Esophagus (tissue), 2 donors: ENCODE measurements around the gene FNDC8. TPM values are rescaled to one million over a fixed set of nuclear protein-coding genes. Genes with fewer than 3 reads are reported as not detected.
A peak's percentile ranks its signal among the peaks of the same experiment; 100 is the strongest.
"Not testable (repeated sequence)": the region's sequence is repeated elsewhere in the genome, so short reads cannot be mapped to it uniquely, and the experiment has no call there.

Source experiments
- H3K27ac ChIP-seq, 2 donors: one replicate each; pipeline ENCODE4 v1.5.1; 2013; ENCODE audit warnings: low read depth in 2 of 2, mild to moderate bottlenecking in 2 of 2, inconsistent platforms in 1 of 2, low read length in 1 of 2, moderate library complexity in 1 of 2
- H3K27me3 ChIP-seq, 2 donors: one replicate each; pipeline ENCODE4 v1.6.1; 2013; ENCODE audit warnings: low read length in 2 of 2, control low read depth in 1 of 2, mild to moderate bottlenecking in 1 of 2; ENCODE audit not compliant: insufficient read depth in 2 of 2, control insufficient read depth in 1 of 2
- H3K36me3 ChIP-seq, 2 donors: one replicate each; pipeline ENCODE4 v1.6.1; 2013; ENCODE audit warnings: low read length in 1 of 2; ENCODE audit not compliant: control insufficient read depth in 2 of 2, insufficient read depth in 2 of 2
- H3K4me1 ChIP-seq, 2 donors: one replicate each; pipeline ENCODE4 v1.6.1; 2013; ENCODE audit warnings: low read length in 1 of 2; ENCODE audit not compliant: control insufficient read depth in 2 of 2, insufficient read depth in 2 of 2
- H3K4me3 ChIP-seq, 2 donors: one replicate each; pipeline ENCODE4 v1.5.1; 2013; ENCODE audit warnings: low read length in 2 of 2, mild to moderate bottlenecking in 2 of 2, low read depth in 1 of 2, moderate library complexity in 1 of 2
- H3K9me3 ChIP-seq, 2 donors: one replicate each; pipeline ENCODE4 v1.6.1; 2013; ENCODE audit warnings: mild to moderate bottlenecking in 2 of 2, low read depth in 1 of 2, low read length in 1 of 2, moderate library complexity in 1 of 2; ENCODE audit not compliant: control insufficient read depth in 2 of 2, insufficient read depth in 1 of 2
- WGBS, 2 donors: extraction: QIAGEN DNeasy Blood & Tissue Kit; methylation state at CpG; one replicate each; pipeline ENCODE4 v1.1.7; 2013; 5-methylcytosine and 5-hydroxymethylcytosine counted together
- polyA plus RNA-seq, 2 donors: library from polyadenylated mRNA; stranded (reverse); fragments of 200-250 nt; gene quantifications; one replicate each; pipeline ENCODE4 v1.2.3, GENCODE V29; 2013
- donor health status: healthy with polysubstance abuse.
- donor health status: Bipolar disorder and iron deficiency.

FNDC8 gene
- polyA plus RNA-seq, 2 donors: 0.02 to 0.10 TPM

GRCh38 chr17:35090707-35091106, 30.7 kb upstream of the FNDC8 start:
- H3K27ac ChIP-seq, H3K9me3 ChIP-seq, H3K27me3 ChIP-seq, H3K4me3 ChIP-seq, H3K36me3 ChIP-seq, H3K4me1 ChIP-seq: not testable (repeated sequence)
- 87 to 88% methylated on average over 11 of the region's 11 CpGs for WGBS, 2 donors

- Histone ChIP-seq H3K27me3 (no peaks in the 10 kb centered on the region), H3K27ac (peak overlapping the region; percentile 48 to 77), H3K4me3 (no peak overlapping the region), H3K9me3 (no peaks in the 10 kb centered on the region), H3K4me1 (peaks cover 0 to under 1% of the 10 kb centered on the region in 2 donors), H3K36me3 (no peaks in the 10 kb centered on the region)
- 53 to 65% methylated on average over 2 of the region's 2 CpGs for WGBS, 2 donors
Observed at GRCh38 chr17:35094902-35095301, 26.5 kb upstream of the FNDC8 start.

- Histone ChIP-seq H3K27ac (no peak overlapping the region), H3K36me3 (no peaks in the 10 kb centered on the region), H3K9me3 (no peaks in the 10 kb centered on the region), H3K4me3 (no peak overlapping the region), H3K4me1 (no peaks in the 10 kb centered on the region), H3K27me3 (no peaks in the 10 kb centered on the region)
- 97 to 100% methylated on average over 1 of the region's 1 CpG for WGBS, 2 donors
Observed at GRCh38 chr17:35095741-35096140, 25.7 kb upstream of the FNDC8 start.

- 88% methylated on average over 2 of the region's 2 CpGs for WGBS, 2 donors
- Histone ChIP-seq H3K27me3 (no peaks in the 10 kb centered on the region), H3K9me3 (no peaks in the 10 kb centered on the region), H3K4me3 (no peak overlapping the region), H3K4me1 (no peaks in the 10 kb centered on the region), H3K36me3 (no peaks in the 10 kb centered on the region), H3K27ac (no peak overlapping the region)
Observed at GRCh38 chr17:35097776-35098175, 23.6 kb upstream of the FNDC8 start.

- H3K4me3 ChIP-seq: no peak overlapping the region
- H3K27ac ChIP-seq: no peak overlapping the region
- 90 to 92% methylated on average over 3 of the region's 3 CpGs for WGBS, 2 donors
- no peaks in the 10 kb centered on the region for H3K27me3 ChIP-seq
- no peaks in the 10 kb centered on the region for H3K9me3 ChIP-seq
- H3K36me3 ChIP-seq: peaks cover 3 to 5% of the 10 kb centered on the region in 2 donors
- H3K4me1 ChIP-seq: no peaks in the 10 kb centered on the region
Observed at GRCh38 chr17:35099908-35100307, 21.5 kb upstream of the FNDC8 start.

GRCh38 chr17:35101036-35101435, 20.4 kb upstream of the FNDC8 start:
- Histone ChIP-seq H3K36me3 (peaks cover 5% of the 10 kb centered on the region in 2 donors), H3K4me3 (no peak overlapping the region), H3K4me1 (no peaks in the 10 kb centered on the region), H3K9me3 (no peaks in the 10 kb centered on the region), H3K27ac (no peak overlapping the region), H3K27me3 (no peaks in the 10 kb centered on the region)
- WGBS, 2 donors: 95 to 96% methylated on average over 14 of the region's 14 CpGs

GRCh38 chr17:35101725-35102124, 19.7 kb upstream of the FNDC8 start:
- Histone ChIP-seq H3K9me3 (no peaks in the 10 kb centered on the region), H3K27ac (no peak overlapping the region), H3K4me1 (no peaks in the 10 kb centered on the region), H3K27me3 (no peaks in the 10 kb centered on the region), H3K4me3 (no peak overlapping the region), H3K36me3 (peaks cover 5 to 9% of the 10 kb centered on the region in 2 donors)
- 90% methylated on average over 2 of the region's 2 CpGs for WGBS, 2 donors

GRCh38 chr17:35103271-35103670, 18.1 kb upstream of the FNDC8 start:
- Histone ChIP-seq H3K36me3 (peaks cover 5 to 9% of the 10 kb centered on the region in 2 donors), H3K4me1 (no peaks in the 10 kb centered on the region), H3K27me3 (no peaks in the 10 kb centered on the region), H3K4me3 (no peak overlapping the region), H3K27ac (no peak overlapping the region), H3K9me3 (no peaks in the 10 kb centered on the region)
- 92 to 97% methylated on average over 5 of the region's 5 CpGs for WGBS, 2 donors

GRCh38 chr17:35104844-35105450, 16.5 kb upstream of the FNDC8 start:
- H3K4me1 ChIP-seq: no peaks in the 10 kb centered on the region
- WGBS, 2 donors: 95 to 98% methylated on average over 5 of the region's 5 CpGs
- H3K36me3 ChIP-seq: peaks cover 5 to 9% of the 10 kb centered on the region in 2 donors
- no peaks in the 10 kb centered on the region for H3K9me3 ChIP-seq
- no peaks in the 10 kb centered on the region for H3K27me3 ChIP-seq
- H3K27ac ChIP-seq: no peak overlapping the region
- H3K4me3 ChIP-seq: no peak overlapping the region

GRCh38 chr17:35110791-35111190, 10.6 kb upstream of the FNDC8 start:
- H3K27ac ChIP-seq, H3K27me3 ChIP-seq, H3K4me1 ChIP-seq, H3K9me3 ChIP-seq, H3K4me3 ChIP-seq, H3K36me3 ChIP-seq: not testable (repeated sequence)
- WGBS, 2 donors: 97 to 99% methylated on average over 17 of the region's 17 CpGs
